GM12878 (cell line): ENCODE data around the gene TCP11L2. TPM values are rescaled to one million over a fixed set of nuclear protein-coding genes. Genes with fewer than 3 reads are reported as not detected.

ENCODE experiments used
- ATAC-seq: fragments of 200-7000 bp; cut with Tn5 transposase; 3 replicates; pipeline ENCODE4 v1.9.1; 2020; ENCODE audit warnings: mild to moderate bottlenecking, moderate library complexity
- BruUV-seq: library from RNA; stranded (reverse); fragments of 400-500 nt; replicated peaks from 2 replicates; lab custom pipeline; 2021; lab: Mats Ljungman, UMichigan
- CTCF ChIA-PET: fragments of 300-600 bp; sonication (Branson Sonifier 250); formaldehyde crosslinking; extraction: SDS; loops from one replicate; lab custom pipeline; 2021; ENCODE audit warnings: inconsistent platforms; lab: Yijun Ruan, JAX
- POLR2A ChIA-PET: fragments of 350-600 bp; formaldehyde crosslinking; extraction: SDS; loops from one replicate; lab custom pipeline; 2021; ENCODE audit warnings: inconsistent platforms; lab: Charles Lee
- RAD21 ChIA-PET: fragments of 300-600 bp; sonication (Branson Sonifier 250); formaldehyde crosslinking; loops from one replicate; lab custom pipeline; 2023; ENCODE audit warnings: antibody characterized with exemption; ENCODE audit not compliant: unreplicated experiment; lab: Charles Lee
- SMC1A ChIA-PET: fragments of 300-600 bp; sonication (Branson Sonifier 250); formaldehyde crosslinking; loops from one replicate; lab custom pipeline; 2023; ENCODE audit not compliant: unreplicated experiment, uncharacterized antibody; lab: Charles Lee
- DNase-seq: peaks from one replicate; pipeline ENCODE4 v3.0.0-alpha.2; 2011; ENCODE audit warnings: low read depth, low spot score
- FAIRE-seq: peaks from 3 replicates; lab custom pipeline; 2011; peaks lifted over from hg19 to GRCh38; lab: Jason Lieb, UNC
- H2AFZ ChIP-seq: 2 replicates; pipeline ENCODE4 v1.6.0; 2011; ENCODE audit warnings: low read depth, low read length, control low read depth; ENCODE audit not compliant: control insufficient read depth
- H3K27ac ChIP-seq: 2 replicates; pipeline ENCODE4 v1.5.1; 2011; ENCODE audit warnings: control low read depth; ENCODE audit not compliant: control insufficient read depth, insufficient read depth
- H3K27me3 ChIP-seq, 2 experiments: replicated peaks in 1 of 2; 2 replicates each; pipeline versions ENCODE4 v1.6.0 to v1.6.1; 2011; ENCODE audit warnings: low read length in 1 of 2; ENCODE audit not compliant: control insufficient read depth in 2 of 2, insufficient read depth in 2 of 2
- H3K36me3 ChIP-seq, 2 experiments: 2 replicates each; pipeline ENCODE4 v1.5.1; 2011; ENCODE audit warnings: low read length in 1 of 2; ENCODE audit not compliant: control insufficient read depth in 2 of 2, insufficient read depth in 2 of 2
- H3K4me1 ChIP-seq: 2 replicates; pipeline ENCODE4 v1.6.1; 2011; ENCODE audit warnings: mild to moderate bottlenecking, low read length, moderate library complexity, mixed read lengths; ENCODE audit not compliant: control insufficient read depth, insufficient read depth
- H3K4me2 ChIP-seq: 2 replicates; pipeline ENCODE4 v1.6.0; 2011; ENCODE audit warnings: control low read depth; ENCODE audit not compliant: control insufficient read depth, insufficient read depth
- H3K4me3 ChIP-seq: fragments of 200-600 bp; sonication (generic); 2 replicates; pipeline ENCODE4 v1.5.1; 2016
- H3K79me2 ChIP-seq: 2 replicates; pipeline ENCODE4 v1.6.0; 2011; ENCODE audit warnings: low read length; ENCODE audit not compliant: control insufficient read depth, insufficient read depth
- H3K9ac ChIP-seq: 2 replicates; pipeline ENCODE4 v1.8.0; 2011; ENCODE audit warnings: low read length, control low read depth, mixed read lengths; ENCODE audit not compliant: control insufficient read depth, insufficient read depth
- H3K9me3 ChIP-seq: replicated peaks from 3 replicates; pipeline ENCODE4 v1.5.1; 2011; ENCODE audit warnings: mild to moderate bottlenecking, low read length; ENCODE audit not compliant: control insufficient read depth, insufficient read depth
- H4K20me1 ChIP-seq: 2 replicates; pipeline ENCODE4 v1.6.0; 2011; ENCODE audit not compliant: control insufficient read depth, insufficient read depth
- CBX5 ChIP-seq: sonication (generic); IDR thresholded peaks from 2 replicates; pipeline ENCODE4 v1.6.1; 2016; ENCODE audit warnings: low read depth, moderate library complexity, mild to moderate bottlenecking, inconsistent platforms
- SMARCA5 ChIP-seq: fragments of 450-650 bp; IDR thresholded peaks from 2 replicates; pipeline ENCODE4 v1.6.1; 2017; ENCODE audit warnings: mild to moderate bottlenecking
- SMC3 ChIP-seq: IDR thresholded peaks from 2 replicates; pipeline ENCODE4 v1.6.1; 2011; ENCODE audit warnings: low read length, improper control_type of control experiment, borderline replicate concordance
- SPI1 ChIP-seq: IDR thresholded peaks from 2 replicates; pipeline ENCODE4 v1.6.1; 2011; ENCODE audit warnings: low read depth, mild to moderate bottlenecking, low read length, moderate library complexity, borderline replicate concordance; ENCODE audit not compliant: insufficient read depth
- SREBF1 ChIP-seq: IDR thresholded peaks from 2 replicates; pipeline ENCODE4 v1.6.1; 2012; ENCODE audit warnings: mild to moderate bottlenecking, low read length
- SUPT20H ChIP-seq: IDR thresholded peaks from 2 replicates; pipeline ENCODE4 v1.6.1; 2011; ENCODE audit warnings: low read depth, mild to moderate bottlenecking, low read length, moderate library complexity, borderline replicate concordance; ENCODE audit not compliant: control insufficient read depth
- WRNIP1 ChIP-seq: IDR thresholded peaks from 2 replicates; pipeline ENCODE4 v1.6.1; 2011; ENCODE audit warnings: low read depth, low read length, improper control_type of control experiment, borderline replicate concordance
- ZNF207 ChIP-seq: fragments of 450-650 bp; IDR thresholded peaks from 2 replicates; pipeline ENCODE4 v1.6.1; 2014; ENCODE audit warnings: antibody characterized with exemption, mild to moderate bottlenecking, borderline replicate concordance
- WGBS: methylation state at CpG from one replicate; pipeline ENCODE4 v1.1.6; 2016; ENCODE audit warnings: low lambda C conversion rate; ENCODE audit not compliant: insufficient replicate concordance, insufficient coverage; ENCODE audit errors: missing lambda C conversion rate; 5-methylcytosine and 5-hydroxymethylcytosine counted together
- in situ Hi-C: fragments of 300-500 bp; cut with MboI; formaldehyde crosslinking; loops from 9 replicates; pipeline ENCODE4 v1.14.3; 2018; ENCODE audit warnings: mixed read lengths
- intact Hi-C: fragments of 100-400 bp; cut with micrococcal nuclease; formaldehyde crosslinking; loops from one replicate; pipeline ENCODE4 v1.14.2; 2022; ENCODE audit not compliant: unreplicated experiment
- polyA plus RNA-seq, 11 experiments: library from polyadenylated mRNA; depleted of rRNA in 4 of 11; unstranded in 6 of 11; stranded (reverse) in 5 of 11; fragments of >200 nt; fragmentation: Nextera tagmentation in 4 of 11; fragmentation: Illumina TruSeq in 1 of 11; extraction: Ambion mirVana in 4 of 11; extraction: Trizol in 1 of 11; gene quantifications; 1 replicate in 1 of 11; 2 replicates in 10 of 11; pipeline versions ENCODE4 v1.2.1 to v1.2.3, GENCODE V29; 2011 to 2016; ENCODE audit warnings: inconsistent platforms in 2 of 11, missing spikeins in 2 of 11, low read depth in 1 of 11
- total RNA-seq, 4 experiments: library from RNA; depleted of rRNA in 3 of 4; stranded (reverse); fragments of >200 nt in 3 of 4; fragmentation: Illumina TruSeq in 1 of 4; extraction: Trizol in 1 of 4; gene quantifications; 2 replicates each; pipeline versions ENCODE4 v1.2.1 to v1.2.3, GENCODE V29; 2013 to 2021
- TF ChIP-seq, protein P1 (sequence below), 3 experiments: IDR thresholded peaks in 2 of 3; conservative IDR thresholded peaks in 1 of 3; 2 replicates each; pipeline ENCODE4 v1.5.1; 2011; ENCODE audit warnings: low read depth in 3 of 3, low read length in 3 of 3, mild to moderate bottlenecking in 3 of 3, control low read depth in 2 of 3, moderate library complexity in 2 of 3, inconsistent platforms in 1 of 3, mixed read lengths in 1 of 3; ENCODE audit not compliant: control insufficient read depth in 2 of 3, insufficient read depth in 1 of 3; ENCODE audit errors: extremely low read depth in 1 of 3

TCP11L2 gene
- total and polyA plus RNA-seq, 10 of the 15 experiments (the other 5 are each of a cell fraction or from before 2014, with no cell fraction given): 0.18 to 5.0 (median 0.90) TPM

- WGBS: 26% methylated on average over 17 of the region's 17 CpGs
- Histone ChIP-seq H2AFZ (peak overlapping the region; percentile 98), H4K20me1 (no peaks in the 10 kb centered on the region), H3K4me1 (no peaks in the 10 kb centered on the region), H3K4me2 (peak overlapping the region; percentile 81), H3K9me3 (no peaks in the 10 kb centered on the region), H3K27ac (peak overlapping the region; percentile 79), H3K4me3 (peak overlapping the region; percentile 89), H3K79me2 (peaks cover 13% of the 10 kb centered on the region), H3K9ac (peak overlapping the region; percentile 87), H3K36me3 (no peaks in the 10 kb centered on the region), H3K27me3 (no peaks in the 10 kb centered on the region)
- DNase-seq: no peak
- no peak for FAIRE-seq
- RAD21 ChIA-PET: interaction anchor here (0.5 to 3.0 kb wide), 18 partner anchors 15 to 1251 kb away, joined by 3 to 21 read pairs (median 4); partner anchors contain the start of gene WASHC4
- POLR2A ChIA-PET: interaction anchor here (0.6 to 1.5 kb wide), 6 partner anchors 25 to 1011 kb away, joined by 3 read pairs; partner anchors contain the start of gene TMEM263
- CTCF ChIA-PET: interaction anchor here (0.6 to 4.4 kb wide), 27 partner anchors 9 to 560 kb away, joined by 3 to 54 read pairs (median 5); no protein-coding TSS in a partner anchor
- ATAC-seq: peak; percentile 45
- no TSS peak for BruUV-seq
- SMC1A ChIA-PET: interaction anchor here (0.6 to 4.4 kb wide), 17 partner anchors 8 to 560 kb away, joined by 3 to 24 read pairs (median 3); no protein-coding TSS in a partner anchor
- no peak for TF ChIP-seq SMARCA5
- no peak for TF ChIP-seq SREBF1
- TF ChIP-seq SMC3: no peak
- TF ChIP-seq, protein P1, sequence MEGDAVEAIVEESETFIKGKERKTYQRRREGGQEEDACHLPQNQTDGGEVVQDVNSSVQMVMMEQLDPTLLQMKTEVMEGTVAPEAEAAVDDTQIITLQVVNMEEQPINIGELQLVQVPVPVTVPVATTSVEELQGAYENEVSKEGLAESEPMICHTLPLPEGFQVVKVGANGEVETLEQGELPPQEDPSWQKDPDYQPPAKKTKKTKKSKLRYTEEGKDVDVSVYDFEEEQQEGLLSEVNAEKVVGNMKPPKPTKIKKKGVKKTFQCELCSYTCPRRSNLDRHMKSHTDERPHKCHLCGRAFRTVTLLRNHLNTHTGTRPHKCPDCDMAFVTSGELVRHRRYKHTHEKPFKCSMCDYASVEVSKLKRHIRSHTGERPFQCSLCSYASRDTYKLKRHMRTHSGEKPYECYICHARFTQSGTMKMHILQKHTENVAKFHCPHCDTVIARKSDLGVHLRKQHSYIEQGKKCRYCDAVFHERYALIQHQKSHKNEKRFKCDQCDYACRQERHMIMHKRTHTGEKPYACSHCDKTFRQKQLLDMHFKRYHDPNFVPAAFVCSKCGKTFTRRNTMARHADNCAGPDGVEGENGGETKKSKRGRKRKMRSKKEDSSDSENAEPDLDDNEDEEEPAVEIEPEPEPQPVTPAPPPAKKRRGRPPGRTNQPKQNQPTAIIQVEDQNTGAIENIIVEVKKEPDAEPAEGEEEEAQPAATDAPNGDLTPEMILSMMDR (IDR thresholded peaks at IDR 0.05 in 2 of 3, conservative IDR thresholded peaks at IDR 0.05 in 1 of 3; ENCODE audit: control insufficient read depth in 2 of 3, extremely low read depth in 1 of 3, insufficient read depth in 1 of 3, low read depth in 3 of 3, low read length in 3 of 3): 0 out of 6 replicates have a peak, but pooled peaks of 1 of the 3 experiments have one; percentile 2
- TF ChIP-seq SPI1: peak; percentile 51; the same call in 1 of the 2 replicates
- TF ChIP-seq ZNF207: no peak
- no peak for TF ChIP-seq CBX5
- TF ChIP-seq SUPT20H: no peak
- TF ChIP-seq WRNIP1: no peak
- in situ Hi-C loops: no loop called here
- intact Hi-C loops: loop anchor here (5.0 kb wide), 1 partner anchor 131 kb away; no protein-coding TSS in a partner anchor
Observed at GRCh38 chr12:106358396-106359241, 56.1 kb downstream of the TCP11L2 start.
